GM10266 (cell line): ENCODE data around the gene FAM53B.

Experiments
- DNase-seq: peaks from one replicate; pipeline ENCODE4 v3.0.0; 2012; ENCODE audit errors: extremely low spot score
- CTCF ChIP-seq: IDR thresholded peaks from 2 replicates; pipeline ENCODE4 v1.5.1; 2012; ENCODE audit warnings: mild to moderate bottlenecking, low read depth; ENCODE audit not compliant: control insufficient read depth, insufficient read depth; ENCODE audit errors: missing control alignments

FAM53B gene

GRCh38 chr10:124677749-124678556 is 66.2 kb downstream of the FAM53B start:
- DNase-seq: no peak
- no peak for TF ChIP-seq CTCF

GRCh38 chr10:124677293-124677699 is 66.9 kb downstream of the FAM53B start:
- no peak for DNase-seq
- no peak for TF ChIP-seq CTCF

GRCh38 chr10:124676416-124677062 is 67.6 kb downstream of the FAM53B start:
- no peak for DNase-seq
- no peak for TF ChIP-seq CTCF

- no peak for TF ChIP-seq CTCF
Observed at GRCh38 chr10:124675824-124676223, 68.4 kb downstream of the FAM53B start.

GRCh38 chr10:124675261-124675660 is 68.9 kb downstream of the FAM53B start:
- TF ChIP-seq CTCF: no peak
- no peak for DNase-seq

More at GRCh38 chr10:124675824-124676223, 68.4 kb downstream of the FAM53B start:
- DNase-seq: no peak

- no peak for TF ChIP-seq CTCF
- DNase-seq: no peak
Observed at GRCh38 chr10:124674768-124675222, 69.4 kb downstream of the FAM53B start.

- no peak for TF ChIP-seq CTCF
- no peak for DNase-seq
Observed at GRCh38 chr10:124672181-124672638, 72.0 kb downstream of the FAM53B start.
